Endothelial cell of umbilical vein (primary cell): ENCODE data around the gene RASGRP4. TPM values are rescaled to one million over a fixed set of nuclear protein-coding genes. Genes with fewer than 3 reads are reported as not detected.
A peak's percentile ranks its signal among the peaks of the same experiment; 100 is the strongest.

ENCODE experiments used
- BruUV-seq: library from RNA; stranded (reverse); fragments of 400-500 nt; replicated peaks from 2 replicates; lab custom pipeline; 2021; lab: Mats Ljungman, UMichigan
- CTCF ChIA-PET: fragments of 300-600, 350-600 bp; sonication (Branson Sonifier 250); formaldehyde crosslinking; loops from one replicate; lab custom pipeline; 2021; ENCODE audit warnings: antibody characterized with exemption, inconsistent platforms; lab: Charles Lee
- POLR2A ChIA-PET: fragments of 300-600, 350-600 bp; sonication (Branson Sonifier 250); formaldehyde crosslinking; loops from one replicate; lab custom pipeline; 2021; ENCODE audit warnings: antibody characterized with exemption, inconsistent platforms; lab: Charles Lee
- DNase-seq: peaks from one replicate; pipeline ENCODE4 v3.0.0-alpha.2; 2011; ENCODE audit warnings: low read depth, low spot score
- FAIRE-seq: peaks from 2 replicates; lab custom pipeline; 2011; peaks lifted over from hg19 to GRCh38; lab: Jason Lieb, UNC
- H2AFZ ChIP-seq: 2 replicates; pipeline ENCODE4 v1.6.0; 2012; ENCODE audit warnings: low read depth, low read length, control low read depth, inconsistent platforms
- H3K27ac ChIP-seq: 2 replicates; pipeline ENCODE4 v1.5.1; 2011; ENCODE audit warnings: low read depth, mild to moderate bottlenecking, control low read depth, low read length, moderate library complexity; ENCODE audit not compliant: insufficient read depth
- H3K27me3 ChIP-seq, 2 experiments: 2 replicates each; pipeline versions ENCODE4 v1.6.0 to v1.6.1; 2011; ENCODE audit warnings: low read length in 2 of 2, mixed read lengths in 1 of 2; ENCODE audit not compliant: control insufficient read depth in 2 of 2, insufficient read depth in 2 of 2
- H3K36me3 ChIP-seq, 2 experiments: 2 replicates in 1 of 2; 3 replicates in 1 of 2; pipeline ENCODE4 v1.5.1; 2011; ENCODE audit warnings: low read length in 2 of 2, mild to moderate bottlenecking in 1 of 2, moderate library complexity in 1 of 2; ENCODE audit not compliant: control insufficient read depth in 2 of 2, insufficient read depth in 2 of 2; ENCODE audit errors: extremely low read depth in 1 of 2
- H3K4me1 ChIP-seq: 3 replicates; pipeline ENCODE4 v1.5.1; 2011; ENCODE audit warnings: mild to moderate bottlenecking, low read length; ENCODE audit not compliant: control insufficient read depth, insufficient read depth; ENCODE audit errors: extremely low read depth
- H3K4me2 ChIP-seq: 2 replicates; pipeline ENCODE4 v1.6.1; 2011; ENCODE audit warnings: low read length, control low read depth, mixed read lengths; ENCODE audit not compliant: insufficient read depth
- H3K4me3 ChIP-seq, 3 experiments: fragments of 200-600 bp in 1 of 3; sonication (generic), shearing (Covaris generic) in 1 of 3; replicated peaks in 1 of 3; 2 replicates each; pipeline ENCODE4 v1.5.1; 2011 to 2016; ENCODE audit warnings: control low read depth in 3 of 3, low read length in 3 of 3, mild to moderate bottlenecking in 2 of 3, inconsistent platforms in 1 of 3, low read depth in 1 of 3, moderate library complexity in 1 of 3; ENCODE audit not compliant: insufficient read depth in 1 of 3
- H3K79me2 ChIP-seq: 2 replicates; pipeline ENCODE4 v1.6.0; 2012; ENCODE audit warnings: low read length, inconsistent platforms; ENCODE audit not compliant: control insufficient read depth, insufficient read depth
- H3K9ac ChIP-seq: replicated peaks from 2 replicates; pipeline ENCODE3; 2011; ENCODE audit warnings: low read length, control low read depth; ENCODE audit not compliant: insufficient read depth; ENCODE audit errors: extremely low read depth
- H3K9me1 ChIP-seq: replicated peaks from 3 replicates; pipeline ENCODE4 v1.6.0; 2011; ENCODE audit warnings: mild to moderate bottlenecking, low read length; ENCODE audit not compliant: control insufficient read depth, insufficient read depth; ENCODE audit errors: extremely low read depth
- H3K9me3 ChIP-seq: replicated peaks from 2 replicates; pipeline ENCODE4 v1.5.1; 2012; ENCODE audit warnings: low read length, inconsistent platforms; ENCODE audit not compliant: control insufficient read depth, insufficient read depth
- H4K20me1 ChIP-seq: replicated peaks from 2 replicates; pipeline ENCODE3; 2011; ENCODE audit warnings: mild to moderate bottlenecking, low read length; ENCODE audit not compliant: control insufficient read depth, insufficient read depth; ENCODE audit errors: extremely low read depth
- CTCF ChIP-seq, 2 donors: IDR thresholded peaks; 1 replicate in 1 of 2; 2 replicates in 1 of 2; pipeline ENCODE4 v1.5.1; 2011; ENCODE audit warnings: low read length in 2 of 2, mild to moderate bottlenecking in 2 of 2, moderate library complexity in 2 of 2, control low read depth in 1 of 2, inconsistent platforms in 1 of 2, low read depth in 1 of 2; ENCODE audit not compliant: insufficient read depth in 1 of 2; ENCODE audit errors: extremely low read depth in 1 of 2
- EZH2 ChIP-seq: IDR thresholded peaks from 2 replicates; pipeline ENCODE4 v1.6.1; 2012; ENCODE audit warnings: borderline replicate concordance, low read depth, mild to moderate bottlenecking, moderate library complexity, low read length, inconsistent platforms; ENCODE audit not compliant: severe bottlenecking
- GATA2 ChIP-seq: IDR thresholded peaks from 2 replicates; pipeline ENCODE4 v1.7.0; 2011; ENCODE audit warnings: low read depth, mild to moderate bottlenecking, moderate library complexity, mixed read lengths, low read length; ENCODE audit not compliant: insufficient read length, insufficient read depth
- JUN ChIP-seq: IDR thresholded peaks from 2 replicates; pipeline ENCODE4 v1.6.1; 2011; ENCODE audit warnings: borderline replicate concordance, low read depth; ENCODE audit not compliant: insufficient read length, insufficient read depth
- MYC ChIP-seq: IDR thresholded peaks from one replicate; pipeline ENCODE4 v1.6.1; 2011; ENCODE audit warnings: mild to moderate bottlenecking, low read depth, low read length
- POLR2A ChIP-seq: IDR thresholded peaks from 2 replicates; pipeline ENCODE4 v1.6.1; 2012; ENCODE audit warnings: low read depth, mild to moderate bottlenecking, control low read depth, low read length
- dilution Hi-C: fragments of 300-500 bp; cut with MboI; formaldehyde crosslinking; loops from one replicate; pipeline ENCODE4 v1.15.0; 2019; ENCODE audit warnings: low sequenced_read_pairs; ENCODE audit not compliant: extremely low pct_ligation_motif_present
- intact Hi-C: fragments of 100-400 bp; cut with micrococcal nuclease; formaldehyde crosslinking; loops from one replicate; pipeline ENCODE4 v1.10.0; 2022
- polyA plus RNA-seq, 4 experiments: library from polyadenylated mRNA; depleted of rRNA in 3 of 4; stranded (reverse) in 3 of 4; unstranded in 1 of 4; fragments of >200 nt; gene quantifications; 2 replicates each; pipeline versions ENCODE4 v1.2.1 to v1.2.3, GENCODE V29; 2011 to 2012; ENCODE audit warnings: missing spikeins in 1 of 4
- total RNA-seq: library from RNA; stranded (reverse); gene quantifications from 2 replicates; pipeline ENCODE4 v1.2.3, GENCODE V29; 2021

The RASGRP4 gene
- total and polyA plus RNA-seq, 2 donors (not counting 3 experiments of a cell fraction or from before 2014, with no cell fraction given), result not detected

DNA sequence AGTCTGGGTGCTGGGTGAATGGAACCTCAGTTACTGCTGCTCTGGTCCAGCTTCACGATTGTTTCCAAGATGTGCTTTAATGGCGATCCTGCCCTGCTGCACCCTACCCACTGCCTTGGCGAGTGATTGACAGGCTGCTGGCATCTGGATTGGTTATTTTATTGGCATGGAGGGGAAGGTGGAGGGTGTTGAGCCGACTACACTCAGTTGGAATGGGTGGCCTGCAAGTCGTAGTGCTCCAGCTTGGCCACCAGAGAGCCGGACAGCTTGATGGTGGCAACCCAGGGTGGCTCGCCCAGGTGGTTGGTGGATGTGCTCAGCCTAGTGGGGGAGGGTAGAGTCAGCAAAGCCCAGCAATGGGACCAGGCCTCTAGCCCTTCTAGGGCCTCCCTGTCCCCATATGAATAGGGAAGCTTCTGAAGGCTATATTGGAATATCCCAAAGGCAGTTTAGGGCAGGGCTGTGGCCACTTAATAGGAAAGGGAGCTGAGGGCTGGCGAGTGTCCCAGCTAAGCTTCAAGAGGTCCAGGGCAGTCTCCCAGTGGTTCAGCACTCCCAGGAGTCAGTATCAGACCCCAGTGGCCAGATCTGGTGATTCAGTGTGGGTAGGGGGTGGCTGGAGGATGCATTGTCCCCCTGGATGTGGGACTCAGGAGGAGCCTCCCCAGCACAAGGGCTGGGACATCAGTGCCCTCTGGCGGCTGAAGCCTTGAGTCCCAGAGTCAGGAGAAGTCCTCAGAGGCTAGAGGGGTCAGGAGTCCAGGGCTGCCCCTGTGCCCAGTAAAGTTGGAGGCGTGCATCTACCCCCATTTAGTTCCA, 41.6 kb downstream of the RASGRP4 start:
- TF ChIP-seq GATA2, result no peak
- no peak for TF ChIP-seq JUN
- TF ChIP-seq EZH2, result no peak
- peak in 1 of 2 donors; percentile 37 for TF ChIP-seq CTCF (IDR thresholded peaks at IDR 0.05; ENCODE audit: extremely low read depth in 1 of 2, insufficient read depth in 1 of 2, low read depth in 1 of 2, low read length in 2 of 2)
- TF ChIP-seq MYC, result no peak
- peak; percentile 22 for TF ChIP-seq POLR2A
- H2AFZ ChIP-seq, result no peak overlapping the region
- DNase-seq, result no peak
- intact Hi-C loops (loop anchor here (5.0 kb wide), 1 partner anchor 152 kb away; no protein-coding TSS in a partner anchor), dilution Hi-C loops (no loop called here)
- no peaks in the 10 kb centered on the region for H4K20me1 ChIP-seq
- H3K27ac ChIP-seq, result no peak overlapping the region
- H3K36me3 ChIP-seq, result peaks cover 12 to 29% of the 10 kb centered on the region in 2 experiments
- no peaks in the 10 kb centered on the region for H3K27me3 ChIP-seq
- no peaks in the 10 kb centered on the region for H3K9me3 ChIP-seq
- no peak overlapping the region for H3K4me3 ChIP-seq
- peaks cover 3% of the 10 kb centered on the region for H3K4me1 ChIP-seq
- no peak for FAIRE-seq
- ChIA-PET CTCF (interaction anchor here (1.0 to 2.5 kb wide), 8 partner anchors 8 to 482 kb away, joined by 4 to 21 read pairs (median 6); partner anchors contain the start of genes FAM98C and PSMD8), POLR2A (no interaction called here)
- H3K4me2 ChIP-seq, result no peak overlapping the region
- peaks cover 4% of the 10 kb centered on the region for H3K79me2 ChIP-seq
- no peaks in the 10 kb centered on the region for H3K9me1 ChIP-seq
- BruUV-seq, result no TSS peak
- H3K9ac ChIP-seq, result no peak overlapping the region
